ENCODE measurements around the gene MFAP5.

The MFAP5 gene

DNA sequence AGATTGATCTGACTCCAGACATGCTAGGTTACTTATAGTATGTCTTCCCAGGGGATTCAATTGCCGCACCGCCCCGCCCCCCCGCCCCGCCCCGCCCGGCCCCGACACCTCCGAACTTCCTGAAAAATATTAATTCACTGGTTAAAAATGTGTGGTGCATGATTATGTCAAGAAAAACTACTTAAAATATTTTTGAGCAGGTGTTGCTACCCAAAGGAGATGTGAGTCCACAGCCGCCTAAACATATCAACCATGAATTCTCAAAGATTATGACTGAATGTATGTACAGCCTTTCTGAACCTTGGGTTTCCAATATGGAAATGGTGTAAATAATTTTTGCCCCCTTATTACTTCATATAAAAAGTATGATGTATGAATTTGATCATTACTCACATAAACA, 32.5 kb upstream of the MFAP5 start:
- Histone ChIP-seq H3K4me1 (ENCODE audit: control insufficient read depth, insufficient read depth, low read length) (peaks cover 13% of the 10 kb centered on the region), H3K4me3 (ENCODE audit: low read length) (no peak overlapping the region), H3K27me3 (ENCODE audit: control insufficient read depth, insufficient read depth, low read length) (peaks cover 11% of the 10 kb centered on the region), H3K9me3 (replicated peaks; ENCODE audit: low read length) (no peaks in the 10 kb centered on the region), H3K4me2 (ENCODE audit: low read length) (no peak overlapping the region), H3K36me3 (ENCODE audit: insufficient read depth, low read length) (no peaks in the 10 kb centered on the region), H3K9ac (ENCODE audit: low read depth, low read length) (no peak overlapping the region)

DNA sequence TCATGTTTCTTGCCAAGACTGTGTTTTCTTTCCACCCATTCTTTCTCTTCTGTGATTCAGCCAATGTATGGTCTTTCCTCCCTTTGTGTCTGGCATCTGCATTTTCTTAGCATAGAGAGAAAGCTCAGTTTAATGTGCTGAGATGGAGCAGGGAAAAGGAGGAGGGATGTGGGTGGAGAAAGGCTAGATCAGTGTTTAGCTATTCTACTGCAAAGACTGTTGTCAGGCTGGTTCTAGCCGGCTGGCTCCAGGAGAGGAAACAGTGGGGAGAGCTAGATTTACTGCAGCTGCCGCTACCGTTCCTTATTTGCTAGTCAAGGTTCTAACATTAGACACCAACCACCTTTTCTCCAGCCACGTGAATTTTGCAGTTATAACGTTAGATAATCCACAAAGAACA, 29.9 kb upstream of the MFAP5 start:
- peak overlapping the region; percentile 33 for H3K4me2 ChIP-seq (ENCODE audit: low read length)
- H3K36me3 ChIP-seq (ENCODE audit: insufficient read depth, low read length) = no peaks in the 10 kb centered on the region
- H3K9me3 ChIP-seq (replicated peaks; ENCODE audit: low read length) = no peaks in the 10 kb centered on the region
- no peak overlapping the region for H3K9ac ChIP-seq (ENCODE audit: low read depth, low read length)
- H3K4me1 ChIP-seq (ENCODE audit: control insufficient read depth, insufficient read depth, low read length) = peaks cover 14% of the 10 kb centered on the region
- no peak overlapping the region for H3K4me3 ChIP-seq (ENCODE audit: low read length)
- peaks cover 11% of the 10 kb centered on the region for H3K27me3 ChIP-seq (ENCODE audit: control insufficient read depth, insufficient read depth, low read length)

GRCh38 chr12:8689681-8690080, 27.1 kb upstream of the MFAP5 start:
- peaks cover 14% of the 10 kb centered on the region for H3K27me3 ChIP-seq (ENCODE audit: control insufficient read depth, insufficient read depth, low read length)
- H3K9me3 ChIP-seq (replicated peaks; ENCODE audit: low read length) = no peaks in the 10 kb centered on the region
- no peak overlapping the region for H3K9ac ChIP-seq (ENCODE audit: low read depth, low read length)
- peaks cover 15% of the 10 kb centered on the region for H3K4me1 ChIP-seq (ENCODE audit: control insufficient read depth, insufficient read depth, low read length)
- no peaks in the 10 kb centered on the region for H3K36me3 ChIP-seq (ENCODE audit: insufficient read depth, low read length)
- H3K4me2 ChIP-seq (ENCODE audit: low read length) = no peak overlapping the region
- no peak overlapping the region for H3K4me3 ChIP-seq (ENCODE audit: low read length)

DNA sequence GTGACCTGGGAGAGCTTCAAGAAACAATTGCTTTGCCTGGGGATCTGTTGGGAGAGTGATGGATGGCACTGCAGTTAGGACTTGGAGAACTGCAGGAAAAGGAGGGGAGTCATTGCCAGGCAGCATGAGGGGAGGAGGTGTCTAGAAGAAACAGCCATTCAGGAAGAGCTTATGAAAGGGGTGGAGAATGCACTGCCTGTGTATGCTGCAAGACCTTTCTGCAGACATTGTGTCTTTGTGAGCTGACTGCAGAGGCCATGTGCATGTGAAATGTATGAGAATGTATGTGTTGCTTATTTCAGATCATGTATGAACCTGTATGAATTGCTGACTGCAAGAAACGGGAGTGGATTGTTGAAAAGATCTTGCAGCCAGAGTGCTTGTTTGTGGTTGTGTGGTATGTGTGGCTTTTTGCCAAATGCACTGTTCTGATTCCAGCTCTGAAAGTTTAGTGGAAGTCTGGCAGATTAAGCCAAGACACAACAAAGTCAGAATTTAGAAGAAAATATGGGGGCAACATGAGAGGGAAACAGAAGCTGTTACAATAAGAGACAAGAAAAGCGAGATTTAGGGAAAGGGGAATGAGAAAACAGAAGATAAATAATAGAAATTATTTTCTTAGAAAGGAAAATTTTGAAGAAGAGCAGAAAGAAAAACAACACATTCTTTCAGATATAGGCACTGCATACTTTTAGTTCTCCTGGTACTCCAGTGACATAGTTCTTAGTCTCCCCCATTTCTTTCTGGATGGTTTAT, 25.4 kb upstream of the MFAP5 start:
- H3K4me1 ChIP-seq (ENCODE audit: control insufficient read depth, insufficient read depth, low read length) = peaks cover 15% of the 10 kb centered on the region
- H3K36me3 ChIP-seq (ENCODE audit: insufficient read depth, low read length) = no peaks in the 10 kb centered on the region
- peak overlapping the region; percentile 69 for H3K4me2 ChIP-seq (ENCODE audit: low read length)
- no peaks in the 10 kb centered on the region for H3K9me3 ChIP-seq (replicated peaks; ENCODE audit: low read length)
- H3K4me3 ChIP-seq (ENCODE audit: low read length) = no peak overlapping the region
- H3K9ac ChIP-seq (ENCODE audit: low read depth, low read length) = no peak overlapping the region
- peaks cover 14% of the 10 kb centered on the region for H3K27me3 ChIP-seq (ENCODE audit: control insufficient read depth, insufficient read depth, low read length)

DNA sequence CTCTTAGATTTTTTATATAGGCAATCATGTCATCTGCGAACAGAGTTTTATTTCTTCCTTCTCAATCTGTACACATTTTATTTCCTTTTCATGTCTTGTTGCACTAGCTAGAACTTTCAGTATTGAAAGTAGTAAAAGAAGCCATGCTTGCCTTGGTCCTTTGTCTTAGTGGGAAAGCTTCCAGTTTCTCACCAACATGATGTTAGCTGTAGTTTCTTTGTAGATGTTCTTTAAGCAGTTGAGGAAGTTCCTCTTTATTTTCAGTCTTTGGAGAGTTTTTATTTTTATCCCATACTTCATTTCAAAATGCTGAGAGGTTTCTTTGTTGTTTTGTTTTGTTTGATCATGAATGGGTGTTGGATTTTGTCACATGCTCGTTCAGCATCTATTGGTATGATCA, 22.4 kb upstream of the MFAP5 start:
- no peaks in the 10 kb centered on the region for H3K36me3 ChIP-seq (ENCODE audit: insufficient read depth, low read length)
- H3K27me3 ChIP-seq (ENCODE audit: control insufficient read depth, insufficient read depth, low read length) = peaks cover 3% of the 10 kb centered on the region
- H3K4me1 ChIP-seq (ENCODE audit: control insufficient read depth, insufficient read depth, low read length) = peaks cover 23% of the 10 kb centered on the region
- no peaks in the 10 kb centered on the region for H3K9me3 ChIP-seq (replicated peaks; ENCODE audit: low read length)
- H3K4me2 ChIP-seq (ENCODE audit: low read length) = no peak overlapping the region
- no peak overlapping the region for H3K9ac ChIP-seq (ENCODE audit: low read depth, low read length)
- no peak overlapping the region for H3K4me3 ChIP-seq (ENCODE audit: low read length)

- H3K4me1 ChIP-seq (ENCODE audit: control insufficient read depth, insufficient read depth, low read length) = peaks cover 13% of the 10 kb centered on the region
- H3K9me3 ChIP-seq (replicated peaks; ENCODE audit: low read length) = no peaks in the 10 kb centered on the region
- peak overlapping the region; percentile 41 for H3K4me2 ChIP-seq (ENCODE audit: low read length)
- no peak overlapping the region for H3K9ac ChIP-seq (ENCODE audit: low read depth, low read length)
- H3K36me3 ChIP-seq (ENCODE audit: insufficient read depth, low read length) = no peaks in the 10 kb centered on the region
- H3K4me3 ChIP-seq (ENCODE audit: low read length) = no peak overlapping the region
- no peaks in the 10 kb centered on the region for H3K27me3 ChIP-seq (ENCODE audit: control insufficient read depth, insufficient read depth, low read length)
These were observed 18.7 kb upstream of the MFAP5 start for GRCh38 chr12:8681129-8681884.

DNA sequence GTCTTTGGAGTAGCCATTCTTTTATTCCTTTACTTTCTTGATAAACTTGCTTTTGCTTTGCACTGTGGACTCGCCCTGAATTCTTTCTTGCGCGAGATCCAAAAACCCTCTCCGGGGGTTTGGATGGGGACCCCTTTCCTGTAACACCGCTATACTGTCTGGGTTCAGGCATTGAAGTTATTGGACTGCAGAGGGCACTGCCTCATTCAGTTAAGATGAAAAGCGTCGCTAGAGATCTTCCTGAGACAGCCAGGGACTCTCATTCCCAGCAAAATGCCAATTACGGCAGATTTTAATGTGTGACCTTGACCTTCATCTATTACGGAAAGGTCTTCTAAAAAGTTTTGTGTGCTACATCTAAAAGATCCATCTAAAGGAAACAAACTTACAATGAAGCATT, 17.9 kb upstream of the MFAP5 start:
- Histone ChIP-seq H3K4me1 (ENCODE audit: control insufficient read depth, insufficient read depth, low read length) (peaks cover 13% of the 10 kb centered on the region), H3K27me3 (ENCODE audit: control insufficient read depth, insufficient read depth, low read length) (no peaks in the 10 kb centered on the region), H3K4me2 (ENCODE audit: low read length) (no peak overlapping the region), H3K9me3 (replicated peaks; ENCODE audit: low read length) (no peaks in the 10 kb centered on the region), H3K36me3 (ENCODE audit: insufficient read depth, low read length) (no peaks in the 10 kb centered on the region), H3K4me3 (ENCODE audit: low read length) (no peak overlapping the region), H3K9ac (ENCODE audit: low read depth, low read length) (no peak overlapping the region)

GRCh38 chr12:8678661-8679111, 16.1 kb upstream of the MFAP5 start:
- Histone ChIP-seq H3K4me1 (ENCODE audit: control insufficient read depth, insufficient read depth, low read length) (peaks cover 13% of the 10 kb centered on the region), H3K9ac (ENCODE audit: low read depth, low read length) (no peak overlapping the region), H3K4me2 (ENCODE audit: low read length) (no peak overlapping the region)

GRCh38 chr12:8677362-8677761, 14.7 kb upstream of the MFAP5 start:
- Histone ChIP-seq H3K9ac (ENCODE audit: low read depth, low read length) (no peak overlapping the region), H3K4me2 (ENCODE audit: low read length) (no peak overlapping the region), H3K9me3 (replicated peaks; ENCODE audit: low read length) (no peaks in the 10 kb centered on the region), H3K4me1 (ENCODE audit: control insufficient read depth, insufficient read depth, low read length) (peaks cover 13% of the 10 kb centered on the region), H3K27me3 (ENCODE audit: control insufficient read depth, insufficient read depth, low read length) (no peaks in the 10 kb centered on the region), H3K36me3 (ENCODE audit: insufficient read depth, low read length) (no peaks in the 10 kb centered on the region), H3K4me3 (ENCODE audit: low read length) (no peak overlapping the region)

More at GRCh38 chr12:8678661-8679111, 16.1 kb upstream of the MFAP5 start:
- Histone ChIP-seq H3K4me3 (ENCODE audit: low read length) (no peak overlapping the region), H3K9me3 (replicated peaks; ENCODE audit: low read length) (no peaks in the 10 kb centered on the region), H3K27me3 (ENCODE audit: control insufficient read depth, insufficient read depth, low read length) (no peaks in the 10 kb centered on the region), H3K36me3 (ENCODE audit: insufficient read depth, low read length) (no peaks in the 10 kb centered on the region)

GRCh38 chr12:8676651-8677050, 14.0 kb upstream of the MFAP5 start:
- Histone ChIP-seq H3K36me3 (ENCODE audit: insufficient read depth, low read length) (no peaks in the 10 kb centered on the region), H3K9me3 (replicated peaks; ENCODE audit: low read length) (no peaks in the 10 kb centered on the region), H3K4me2 (ENCODE audit: low read length) (no peak overlapping the region), H3K27me3 (ENCODE audit: control insufficient read depth, insufficient read depth, low read length) (no peaks in the 10 kb centered on the region), H3K9ac (ENCODE audit: low read depth, low read length) (no peak overlapping the region), H3K4me3 (ENCODE audit: low read length) (no peak overlapping the region), H3K4me1 (ENCODE audit: control insufficient read depth, insufficient read depth, low read length) (peaks cover 10% of the 10 kb centered on the region)

- H3K36me3 ChIP-seq (ENCODE audit: insufficient read depth, low read length) = no peaks in the 10 kb centered on the region
- no peak overlapping the region for H3K4me2 ChIP-seq (ENCODE audit: low read length)
- H3K27me3 ChIP-seq (ENCODE audit: control insufficient read depth, insufficient read depth, low read length) = no peaks in the 10 kb centered on the region
- H3K4me1 ChIP-seq (ENCODE audit: control insufficient read depth, insufficient read depth, low read length) = no peaks in the 10 kb centered on the region
- H3K9me3 ChIP-seq (replicated peaks; ENCODE audit: low read length) = no peaks in the 10 kb centered on the region
- no peak overlapping the region for H3K4me3 ChIP-seq (ENCODE audit: low read length)
- H3K9ac ChIP-seq (ENCODE audit: low read depth, low read length) = no peak overlapping the region
These were observed 13.0 kb upstream of the MFAP5 start for GRCh38 chr12:8675591-8676036.
